ENCODE measurements around the gene PRDM13. TPM values are rescaled to one million over a fixed set of nuclear protein-coding genes. Genes with fewer than 3 reads are reported as not detected.

Gene PRDM13
- total and polyA plus RNA-seq, 2 of the 13 experiments (the other 11 are each of a cell fraction or from before 2014, with no cell fraction given) = not detected

DNA sequence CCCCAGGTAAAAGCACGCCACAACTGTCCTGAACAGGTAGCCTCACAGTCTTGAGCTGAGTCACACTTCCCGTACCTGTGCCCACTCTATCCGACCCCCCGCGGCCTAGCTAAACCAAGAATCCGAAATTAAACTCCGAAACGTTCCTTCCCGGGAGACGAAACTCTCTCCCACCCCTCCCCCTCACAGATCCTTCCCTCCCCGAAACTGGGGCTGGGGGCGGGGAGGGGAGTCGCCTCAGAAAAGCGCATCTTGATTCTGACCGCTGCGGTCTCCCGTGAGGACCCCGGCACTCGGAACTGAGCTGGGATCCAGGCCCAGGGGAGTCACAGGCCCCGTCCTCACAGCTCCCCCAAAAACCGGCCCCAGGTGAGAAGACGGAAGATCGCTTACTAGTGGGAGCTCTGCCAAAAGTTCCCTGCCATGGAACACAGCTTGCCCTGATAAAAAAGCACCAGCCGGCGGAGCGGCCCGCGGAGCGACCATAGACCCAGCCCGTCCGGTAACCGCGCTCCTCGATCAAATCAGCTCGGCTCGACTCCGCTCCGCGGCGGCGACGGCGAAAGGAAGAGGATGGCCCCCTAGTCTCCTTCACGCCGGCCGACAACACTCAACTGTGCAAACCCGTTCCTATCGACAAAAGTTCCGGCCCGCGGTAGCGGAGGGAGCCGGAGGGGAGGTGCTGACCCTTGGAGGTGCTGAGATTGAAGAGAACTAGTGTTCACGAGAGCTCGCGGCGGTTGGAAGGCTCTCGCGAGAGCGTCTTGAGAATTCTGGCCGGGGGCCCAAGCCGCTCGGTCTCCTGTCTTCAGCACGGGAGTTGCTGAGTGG lies 38.3 kb upstream of the PRDM13 start, which contains the start of gene CCNC (continued):
- no peak for TF ChIP-seq HIC2 (CRISPR knock-in tag; IDR thresholded peaks at IDR 0.05; ENCODE audit: low read depth)
- TF ChIP-seq RERE (CRISPR knock-in tag; IDR thresholded peaks at IDR 0.05; ENCODE audit: low read depth) = peak; percentile 67
- TF ChIP-seq TRIM24 (CRISPR knock-in tag; IDR thresholded peaks at IDR 0.05) = no peak
- TF ChIP-seq, protein P1, sequence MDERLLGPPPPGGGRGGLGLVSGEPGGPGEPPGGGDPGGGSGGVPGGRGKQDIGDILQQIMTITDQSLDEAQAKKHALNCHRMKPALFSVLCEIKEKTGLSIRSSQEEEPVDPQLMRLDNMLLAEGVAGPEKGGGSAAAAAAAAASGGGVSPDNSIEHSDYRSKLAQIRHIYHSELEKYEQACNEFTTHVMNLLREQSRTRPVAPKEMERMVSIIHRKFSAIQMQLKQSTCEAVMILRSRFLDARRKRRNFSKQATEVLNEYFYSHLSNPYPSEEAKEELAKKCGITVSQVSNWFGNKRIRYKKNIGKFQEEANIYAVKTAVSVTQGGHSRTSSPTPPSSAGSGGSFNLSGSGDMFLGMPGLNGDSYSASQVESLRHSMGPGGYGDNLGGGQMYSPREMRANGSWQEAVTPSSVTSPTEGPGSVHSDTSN (CRISPR knock-in tag; IDR thresholded peaks at IDR 0.05) = peak; percentile 51
- TF ChIP-seq SALL1 (CRISPR knock-in tag; IDR thresholded peaks at IDR 0.05) = peak; percentile 96
- no peak for TF ChIP-seq ZFP62 (CRISPR knock-in tag; IDR thresholded peaks at IDR 0.05)
- TF ChIP-seq RXRA (CRISPR knock-in tag; IDR thresholded peaks at IDR 0.05) = peak; percentile 79
- no peak for TF ChIP-seq MLLT10 (CRISPR knock-in tag; IDR thresholded peaks at IDR 0.05)
- TF ChIP-seq HNRNPLL (IDR thresholded peaks at IDR 0.05; ENCODE audit: low read depth, low read length, poor library complexity, severe bottlenecking) = peak; percentile 66
- TF ChIP-seq CHD2 (IDR thresholded peaks at IDR 0.05; ENCODE audit: low read depth, low read length) = peak; percentile 99
- 0 out of 2 replicates have a peak, but pooled peaks have one; percentile 54 for TF ChIP-seq PREB (CRISPR knock-in tag; IDR thresholded peaks at IDR 0.05)
- TF ChIP-seq ZNF230 (CRISPR knock-in tag; IDR thresholded peaks at IDR 0.05) = no peak; the same call in 1 of the 2 replicates
- peak; percentile 46; the same call in 1 of the 2 replicates for TF ChIP-seq SMAD1 (CRISPR knock-in tag; IDR thresholded peaks at IDR 0.05; ENCODE audit: borderline replicate concordance, low read depth)
- TF ChIP-seq, protein P2, sequence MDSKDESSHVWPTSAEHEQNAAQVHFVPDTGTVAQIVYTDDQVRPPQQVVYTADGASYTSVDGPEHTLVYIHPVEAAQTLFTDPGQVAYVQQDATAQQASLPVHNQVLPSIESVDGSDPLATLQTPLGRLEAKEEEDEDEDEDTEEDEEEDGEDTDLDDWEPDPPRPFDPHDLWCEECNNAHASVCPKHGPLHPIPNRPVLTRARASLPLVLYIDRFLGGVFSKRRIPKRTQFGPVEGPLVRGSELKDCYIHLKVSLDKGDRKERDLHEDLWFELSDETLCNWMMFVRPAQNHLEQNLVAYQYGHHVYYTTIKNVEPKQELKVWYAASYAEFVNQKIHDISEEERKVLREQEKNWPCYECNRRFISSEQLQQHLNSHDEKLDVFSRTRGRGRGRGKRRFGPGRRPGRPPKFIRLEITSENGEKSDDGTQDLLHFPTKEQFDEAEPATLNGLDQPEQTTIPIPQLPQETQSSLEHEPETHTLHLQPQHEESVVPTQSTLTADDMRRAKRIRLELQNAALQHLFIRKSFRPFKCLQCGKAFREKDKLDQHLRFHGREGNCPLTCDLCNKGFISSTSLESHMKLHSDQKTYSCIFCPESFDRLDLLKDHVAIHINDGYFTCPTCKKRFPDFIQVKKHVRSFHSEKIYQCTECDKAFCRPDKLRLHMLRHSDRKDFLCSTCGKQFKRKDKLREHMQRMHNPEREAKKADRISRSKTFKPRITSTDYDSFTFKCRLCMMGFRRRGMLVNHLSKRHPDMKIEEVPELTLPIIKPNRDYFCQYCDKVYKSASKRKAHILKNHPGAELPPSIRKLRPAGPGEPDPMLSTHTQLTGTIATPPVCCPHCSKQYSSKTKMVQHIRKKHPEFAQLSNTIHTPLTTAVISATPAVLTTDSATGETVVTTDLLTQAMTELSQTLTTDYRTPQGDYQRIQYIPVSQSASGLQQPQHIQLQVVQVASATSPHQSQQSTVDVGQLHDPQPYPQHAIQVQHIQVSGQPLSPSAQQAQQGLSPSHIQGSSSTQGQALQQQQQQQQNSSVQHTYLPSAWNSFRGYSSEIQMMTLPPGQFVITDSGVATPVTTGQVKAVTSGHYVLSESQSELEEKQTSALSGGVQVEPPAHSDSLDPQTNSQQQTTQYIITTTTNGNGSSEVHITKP (CRISPR knock-in tag; IDR thresholded peaks at IDR 0.05; ENCODE audit: low read depth) = peak; percentile 75; the same call in 1 of the 2 replicates
- peak; percentile 59; the same call in 1 of the 2 replicates for TF ChIP-seq TBX3 (IDR thresholded peaks at IDR 0.05; ENCODE audit: borderline replicate concordance)

Data from HepG2 (cell line).